ENCODE measurements around the gene LEFTY1. TPM values are rescaled to one million over a fixed set of nuclear protein-coding genes. Genes with fewer than 3 reads are reported as not detected.
A peak's percentile ranks its signal among the peaks of the same experiment; 100 is the strongest.

Gene LEFTY1
- total and polyA plus RNA-seq, 2 of the 4 experiments (the other 2 are of a cell fraction), result not detected

- DNase-seq (no peak), ATAC-seq (ENCODE audit: low read depth) (no peak)
- Histone ChIP-seq H3K4ac (ENCODE audit: low read depth, low read length) (no peak overlapping the region), H3K4me2 (ENCODE audit: low read depth, low read length) (no peak overlapping the region), H3K79me1 (ENCODE audit: low read depth in 1 of 2, low read length in 2 of 2) (peaks cover 3 to 7% of the 10 kb centered on the region in 2 experiments; a peak in 2 of 4 replicates), H4K91ac (ENCODE audit: insufficient read depth, low read depth, low read length) (no peak overlapping the region), H2BK120ac (ENCODE audit: low read depth, low read length) (no peak overlapping the region), H3K9me3 (ENCODE audit: control insufficient read depth, insufficient read depth, low read length) (no peaks in the 10 kb centered on the region), H3K14ac (replicated peaks; ENCODE audit: low read depth, low read length) (no peak overlapping the region), H3K27ac (ENCODE audit: insufficient read depth, low read length) (no peak overlapping the region; the same call in 1 of the 2 replicates), H2AFZ (replicated peaks; ENCODE audit: low read length, poor library complexity) (peak overlapping the region; percentile 71), H4K5ac (ENCODE audit: low read depth, low read length) (peak overlapping the region; percentile 35; the same call in 1 of the 2 replicates), H2BK5ac (ENCODE audit: low read depth, low read length, poor library complexity, severe bottlenecking) (no peak overlapping the region), H4K8ac (ENCODE audit: low read depth in 2 of 2, low read length in 2 of 2) (no peak overlapping the region), H3K4me3 (ENCODE audit: insufficient read depth, low read depth, low read length) (no peak overlapping the region), H4K20me1 (ENCODE audit: insufficient read depth, low read length) (no peaks in the 10 kb centered on the region), H3K36me3 (ENCODE audit: control insufficient read depth, insufficient read depth, low read length) (no peaks in the 10 kb centered on the region), H3K56ac (ENCODE audit: extremely low read depth, insufficient read depth, low read length) (no peak overlapping the region), H3K4me1 (ENCODE audit: control insufficient read depth, insufficient read depth, low read length) (no peaks in the 10 kb centered on the region), H3K23ac (ENCODE audit: low read depth, low read length) (no peak overlapping the region), H2AK9ac (replicated peaks; ENCODE audit: low read depth, low read length, poor library complexity) (no peak overlapping the region), H3K27me3 (ENCODE audit: control insufficient read depth, insufficient read depth, low read length) (no peaks in the 10 kb centered on the region), H3K9me1 (ENCODE audit: insufficient read depth, low read length) (no peaks in the 10 kb centered on the region; the same call in 1 of the 2 replicates), H3K9ac (ENCODE audit: low read depth, low read length) (peak overlapping the region; percentile 29; the same call in 1 of the 2 replicates), H2BK15ac (ENCODE audit: low read depth, low read length) (no peak overlapping the region), H2BK20ac (ENCODE audit: low read depth, low read length) (no peak overlapping the region), H3K18ac (ENCODE audit: low read depth, low read length) (no peak overlapping the region), H2AK5ac (ENCODE audit: low read depth, low read length) (no peak overlapping the region)
- in situ Hi-C loops (cut with MboI; ENCODE audit: low sequenced_read_pairs) (no loop called here), intact Hi-C loops (cut with micrococcal nuclease) (no loop called here), dilution Hi-C loops (cut with HindIII; ENCODE audit: low sequenced_read_pairs, unreplicated experiment) (no loop called here)
- WGBS, 2 experiments (ENCODE audit: extremely low coverage in 2 of 2, insufficient read length in 1 of 2), result 90% methylated on average over 8 of the region's 14 CpGs; no CpG with 5 or more reads in 1 of the 2 experiments
- BruUV-seq (replicated peaks), result no TSS peak
- TF ChIP-seq SMC3 (IDR thresholded peaks at IDR 0.05; ENCODE audit: low read depth, low read length) (no peak), CHD1 (IDR thresholded peaks at IDR 0.05; ENCODE audit: low read depth, low read length) (no peak), MXI1 (IDR thresholded peaks at IDR 0.05; ENCODE audit: borderline replicate concordance, low read depth, low read length) (no peak), RAD21 (IDR thresholded peaks at IDR 0.05; ENCODE audit: low read length) (no peak), MAFK (IDR thresholded peaks at IDR 0.05; ENCODE audit: low read depth, low read length) (no peak), RCOR1 (IDR thresholded peaks at IDR 0.05; ENCODE audit: insufficient replicate concordance, low read length) (no peak), CTCF (conservative IDR thresholded peaks at IDR 0.05; ENCODE audit: low read depth, low read length) (no peak), FOS (IDR thresholded peaks at IDR 0.05; ENCODE audit: low read depth, low read length) (no peak)
- TF ChIP-seq, protein P1, sequence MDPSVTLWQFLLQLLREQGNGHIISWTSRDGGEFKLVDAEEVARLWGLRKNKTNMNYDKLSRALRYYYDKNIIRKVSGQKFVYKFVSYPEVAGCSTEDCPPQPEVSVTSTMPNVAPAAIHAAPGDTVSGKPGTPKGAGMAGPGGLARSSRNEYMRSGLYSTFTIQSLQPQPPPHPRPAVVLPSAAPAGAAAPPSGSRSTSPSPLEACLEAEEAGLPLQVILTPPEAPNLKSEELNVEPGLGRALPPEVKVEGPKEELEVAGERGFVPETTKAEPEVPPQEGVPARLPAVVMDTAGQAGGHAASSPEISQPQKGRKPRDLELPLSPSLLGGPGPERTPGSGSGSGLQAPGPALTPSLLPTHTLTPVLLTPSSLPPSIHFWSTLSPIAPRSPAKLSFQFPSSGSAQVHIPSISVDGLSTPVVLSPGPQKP (IDR thresholded peaks at IDR 0.05; ENCODE audit: borderline replicate concordance, low read depth, low read length), result no peak
- TF ChIP-seq, protein P2, sequence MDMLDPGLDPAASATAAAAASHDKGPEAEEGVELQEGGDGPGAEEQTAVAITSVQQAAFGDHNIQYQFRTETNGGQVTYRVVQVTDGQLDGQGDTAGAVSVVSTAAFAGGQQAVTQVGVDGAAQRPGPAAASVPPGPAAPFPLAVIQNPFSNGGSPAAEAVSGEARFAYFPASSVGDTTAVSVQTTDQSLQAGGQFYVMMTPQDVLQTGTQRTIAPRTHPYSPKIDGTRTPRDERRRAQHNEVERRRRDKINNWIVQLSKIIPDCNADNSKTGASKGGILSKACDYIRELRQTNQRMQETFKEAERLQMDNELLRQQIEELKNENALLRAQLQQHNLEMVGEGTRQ (IDR thresholded peaks at IDR 0.05; ENCODE audit: low read depth, low read length), result no peak
- ChIA-PET CTCF (no interaction called here), POLR2A (ENCODE audit: unreplicated experiment) (no interaction called here)
These were observed 39.5 kb upstream of the LEFTY1 start for GRCh38 chr1:225928186-225929175.
